HK-2 (cell line): ENCODE results near the gene ZNF148.

Source experiments
- DNase-seq: peaks from one replicate; pipeline ENCODE4 v3.0.0-alpha.2; 2018; ENCODE audit not compliant: unreplicated experiment

ZNF148 gene

DNA sequence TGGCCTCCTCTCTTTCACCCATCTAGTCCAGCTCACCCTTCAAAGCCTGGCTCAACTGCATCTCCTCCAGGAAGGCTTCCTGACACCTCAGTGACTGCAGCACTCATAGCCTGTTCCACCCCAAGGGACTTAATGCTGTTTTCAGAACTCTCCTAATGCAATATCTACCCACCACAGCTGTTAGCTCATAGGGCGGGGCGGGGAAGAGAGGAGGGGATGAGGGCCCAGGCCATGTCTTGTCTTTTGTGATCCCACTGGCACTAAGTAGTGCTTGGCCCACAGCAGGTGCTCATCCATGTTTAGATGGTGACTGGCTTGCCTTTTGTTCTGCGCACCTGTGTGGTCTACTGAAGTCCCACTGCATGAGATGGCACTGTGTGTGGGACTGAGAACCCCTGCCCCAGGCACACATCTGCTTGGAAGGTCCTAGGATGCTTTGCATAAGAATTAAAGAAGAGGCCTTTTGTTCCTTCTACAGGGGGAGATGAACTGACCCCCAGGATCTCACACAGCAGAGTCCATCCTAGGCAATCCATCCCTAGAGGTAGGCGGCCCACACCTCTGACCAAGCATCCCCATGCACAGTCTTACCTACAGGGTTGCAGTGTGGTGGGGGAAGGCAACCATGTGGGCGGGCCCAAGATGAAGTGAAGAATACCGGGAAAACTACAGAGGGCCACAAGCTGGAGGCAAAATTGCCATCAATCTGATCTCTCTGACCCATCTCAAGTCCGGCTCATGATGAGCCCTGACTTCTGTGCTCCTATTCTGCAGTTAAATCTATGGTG, 185.6 kb downstream of the ZNF148 start:
- DNase-seq: no peak

DNA sequence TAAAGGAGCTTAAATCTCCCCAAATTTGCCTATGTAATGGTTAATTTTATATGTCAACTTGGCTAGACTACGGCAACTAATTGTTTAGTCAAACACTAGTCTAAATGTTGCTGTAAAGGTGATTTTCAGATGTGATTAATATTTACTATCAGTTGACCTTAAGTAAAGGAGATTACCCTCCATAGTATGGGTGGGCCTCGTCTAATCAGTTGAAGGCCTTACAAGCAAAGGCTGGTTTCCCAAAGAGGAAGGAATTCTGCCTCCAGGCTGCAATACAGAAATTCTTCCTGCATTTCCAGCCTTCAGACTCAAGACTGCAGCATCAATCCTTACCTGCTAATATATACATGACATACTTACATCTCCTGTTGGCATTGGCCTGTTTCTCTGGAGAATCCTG, 186.2 kb downstream of the ZNF148 start:
- no peak for DNase-seq

DNA sequence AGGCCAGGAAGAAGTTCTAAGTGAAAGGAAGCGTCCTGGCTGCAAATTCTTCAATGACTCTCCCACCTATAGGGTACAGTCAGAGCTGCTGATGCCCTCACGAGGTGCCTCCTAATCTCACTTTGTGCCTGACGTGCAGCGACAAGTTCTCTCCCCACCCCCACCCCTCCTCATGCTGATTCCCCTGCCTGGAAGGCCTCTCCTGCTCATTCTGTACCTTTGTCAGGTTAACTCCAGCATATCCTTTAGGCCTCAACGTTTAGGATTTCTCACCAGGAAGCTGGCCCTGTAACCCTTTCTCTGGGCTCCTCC, 187.6 kb downstream of the ZNF148 start:
- no peak for DNase-seq

DNA sequence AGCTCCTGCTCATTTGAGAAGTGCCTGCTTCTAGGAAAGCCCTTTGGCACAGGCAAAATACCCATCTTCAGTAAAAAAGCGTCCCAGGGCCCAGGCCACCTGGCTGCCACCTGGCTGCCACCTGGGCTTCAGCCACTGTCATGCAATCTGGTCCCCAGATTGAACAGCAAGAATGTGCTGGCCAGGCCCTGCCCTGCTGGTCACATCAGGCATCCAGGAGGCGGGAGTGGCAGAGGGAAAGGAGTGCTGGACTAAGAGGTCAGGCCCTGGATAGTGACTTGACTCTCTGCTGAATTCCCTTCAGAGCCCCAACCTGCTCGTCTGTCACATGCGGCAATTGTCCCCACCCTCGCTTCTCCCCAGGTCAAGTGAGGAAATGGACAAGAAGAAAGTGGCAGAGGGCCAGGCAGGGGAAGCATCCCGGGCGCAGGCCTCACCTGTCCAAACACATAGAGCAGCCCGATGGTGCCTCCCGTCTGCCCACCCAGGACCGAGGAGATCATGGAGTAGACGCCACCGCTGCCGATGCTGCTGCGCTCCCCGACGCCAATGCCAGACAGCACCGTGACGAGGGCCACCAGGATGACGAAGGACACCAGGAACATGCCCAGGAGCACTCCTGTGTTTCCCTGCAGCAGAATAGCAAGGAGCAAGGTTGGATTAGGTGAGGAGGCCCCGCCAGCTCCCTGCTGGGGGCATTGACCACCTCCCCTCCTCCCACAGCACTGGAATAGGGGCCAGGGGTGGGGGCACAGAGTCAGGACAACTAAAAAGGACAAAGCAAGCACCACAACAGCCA, 188.1 kb downstream of the ZNF148 start:
- no peak for DNase-seq

DNA sequence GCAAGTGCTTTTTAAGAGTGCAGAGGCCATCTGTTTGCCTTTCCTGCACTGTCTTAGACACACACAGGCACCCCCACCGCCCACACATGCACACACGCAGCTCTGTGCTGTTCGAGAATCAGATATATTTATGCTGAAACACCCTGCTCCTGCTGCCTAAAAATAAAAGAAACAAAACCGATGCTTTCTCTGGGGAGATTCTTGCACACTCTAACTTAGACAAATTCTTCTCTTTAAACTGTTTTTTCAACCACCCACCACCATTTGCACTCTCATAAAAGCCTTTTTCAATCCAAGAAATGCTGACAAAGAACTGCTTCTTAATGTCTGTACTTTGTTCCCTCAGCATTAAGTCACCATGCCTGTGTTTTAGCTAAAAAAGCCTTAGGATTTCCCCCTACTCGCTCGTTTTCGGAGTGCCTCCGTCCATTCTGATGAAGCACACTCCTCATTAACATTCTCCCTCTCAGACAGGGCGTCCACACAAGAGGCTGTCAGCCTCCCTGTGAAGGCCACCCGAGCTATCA, 188.8 kb downstream of the ZNF148 start:
- no peak for DNase-seq

DNA sequence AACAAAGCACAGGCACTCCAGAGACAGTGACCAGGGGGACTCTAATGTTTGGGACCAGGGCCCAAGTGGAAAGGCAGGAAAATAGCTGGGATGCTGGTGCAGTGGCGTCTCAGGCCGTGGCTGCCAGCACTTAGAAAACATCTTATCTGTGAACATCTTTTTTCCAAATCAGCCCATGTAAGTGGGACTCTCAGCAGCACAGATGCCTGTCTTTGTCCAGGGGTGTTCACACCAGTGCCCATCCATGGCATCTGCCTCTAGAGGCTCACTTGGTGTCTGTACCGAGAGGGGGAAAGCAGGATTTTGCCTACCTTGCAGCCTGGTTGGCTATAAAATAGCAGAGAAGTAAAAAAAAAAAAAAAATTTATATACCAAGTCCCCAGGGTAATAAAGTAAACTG, 189.3 kb downstream of the ZNF148 start:
- DNase-seq: no peak

DNA sequence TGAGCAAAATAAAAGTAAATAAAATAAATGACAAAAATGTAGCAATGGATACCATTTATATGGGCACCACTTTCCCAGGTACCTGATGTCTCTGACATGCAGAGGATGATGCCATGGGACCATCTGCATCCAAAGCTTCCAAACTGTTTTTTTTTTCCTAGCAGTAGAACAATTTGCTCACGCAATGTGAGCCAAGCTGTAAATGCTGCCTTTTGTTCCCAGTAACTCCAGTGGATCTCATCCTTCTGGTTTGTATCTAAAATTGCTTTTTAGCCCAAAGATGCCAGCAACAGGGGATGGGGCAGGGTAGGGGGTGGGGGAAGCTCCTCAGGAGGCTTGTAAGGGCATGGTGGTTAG, 195.3 kb downstream of the ZNF148 start:
- DNase-seq: no peak

DNA sequence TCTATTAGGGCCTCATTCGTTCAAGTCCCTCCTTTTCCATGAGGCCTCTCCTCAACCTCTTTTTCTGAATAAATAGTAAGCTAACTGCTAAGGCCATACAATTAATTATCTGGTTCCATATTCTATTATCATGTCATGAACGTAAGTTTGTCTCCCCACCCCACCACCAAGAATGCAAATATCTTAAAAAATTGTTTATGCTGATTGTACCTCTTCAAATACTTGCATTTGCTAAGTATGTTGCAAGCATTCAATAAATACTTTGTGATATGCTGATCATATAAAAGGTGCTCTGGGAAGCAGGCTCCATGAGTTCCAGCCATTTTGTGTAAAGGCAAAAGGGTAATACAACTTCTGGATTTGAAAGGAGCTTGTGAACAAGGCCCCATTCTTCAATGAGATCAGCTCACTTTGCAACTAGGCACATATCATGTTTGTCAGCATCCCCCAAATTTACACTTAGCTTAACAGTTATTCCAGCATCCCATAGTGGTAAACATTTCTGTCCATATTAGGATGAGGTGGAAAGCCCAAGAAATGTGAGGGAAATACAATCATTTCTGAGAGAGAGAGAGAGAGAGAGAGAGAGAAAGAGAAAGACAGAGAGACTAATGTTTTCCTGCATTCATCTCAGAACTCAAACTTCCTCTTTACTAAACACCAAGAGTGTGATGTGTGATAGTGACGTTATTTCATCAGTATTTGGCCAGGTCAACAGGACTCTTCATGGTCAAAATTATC, 195.8 kb downstream of the ZNF148 start:
- no peak for DNase-seq

DNA sequence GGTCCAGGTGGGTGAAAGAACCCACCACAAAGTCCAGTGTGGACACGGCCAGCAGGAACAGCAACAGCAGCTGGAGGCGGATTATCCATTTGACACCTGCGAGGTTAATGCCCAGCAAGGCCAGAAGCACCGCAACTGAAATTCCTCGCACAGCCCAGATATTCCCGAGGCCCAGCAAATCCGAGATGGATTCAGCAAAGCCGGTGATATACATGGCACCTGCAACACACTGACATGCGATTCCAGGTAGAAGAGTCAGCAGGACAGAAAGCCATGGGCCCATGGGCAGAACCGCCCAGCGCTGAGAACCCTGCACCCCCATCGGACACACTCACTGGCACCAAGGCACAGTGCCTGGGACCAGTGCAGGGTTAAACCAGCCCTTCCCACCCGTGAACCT, 197.4 kb downstream of the ZNF148 start:
- DNase-seq: no peak
